Loucy (cell line): ENCODE results near the gene BMPR1B.

Experiments used
- H2AFZ ChIP-seq: fragments of 200-600 bp; sonication (generic); 2 replicates; pipeline ENCODE4 v1.6.0; 2016; ENCODE audit warnings: antibody characterized with exemption, mild to moderate bottlenecking, low read length, moderate library complexity
- H3F3A ChIP-seq: fragments of 200-600 bp; 2 replicates; pipeline ENCODE4 v1.6.0; 2016; ENCODE audit warnings: antibody characterized with exemption, low read depth, mild to moderate bottlenecking
- H3K27me3 ChIP-seq: fragments of 200-600 bp; sonication (generic); 2 replicates; pipeline ENCODE4 v1.6.1; 2014; ENCODE audit warnings: low read length, mild to moderate bottlenecking; ENCODE audit not compliant: insufficient read depth, poor library complexity, severe bottlenecking
- H3K36me3 ChIP-seq: fragments of 200-600 bp; sonication (generic); 2 replicates; pipeline ENCODE4 v1.6.1; 2016; ENCODE audit warnings: low read length; ENCODE audit not compliant: insufficient read depth
- H3K4me1 ChIP-seq: fragments of 200-600 bp; sonication (generic); 2 replicates; pipeline ENCODE4 v1.5.1; 2014; ENCODE audit warnings: low read length, mild to moderate bottlenecking; ENCODE audit not compliant: insufficient read depth, poor library complexity, severe bottlenecking
- H3K4me2 ChIP-seq: fragments of 200-600 bp; sonication (generic); 2 replicates; pipeline ENCODE4 v1.6.0; 2014; ENCODE audit warnings: antibody characterized with exemption, low read length, low read depth, mild to moderate bottlenecking; ENCODE audit not compliant: poor library complexity, severe bottlenecking
- H3K4me3 ChIP-seq: fragments of 200-600 bp; sonication (generic); 2 replicates; pipeline ENCODE4 v1.5.1; 2014; ENCODE audit warnings: low read length, mild to moderate bottlenecking, mixed read lengths; ENCODE audit not compliant: poor library complexity, severe bottlenecking
- H3K79me2 ChIP-seq: fragments of 200-600 bp; sonication (generic); 2 replicates; pipeline ENCODE4 v1.6.1; 2014; ENCODE audit warnings: low read length; ENCODE audit not compliant: insufficient read depth
- H3K9ac ChIP-seq: fragments of 200-600 bp; sonication (generic); 2 replicates; pipeline ENCODE4 v1.6.0; 2014; ENCODE audit warnings: mild to moderate bottlenecking, low read depth, low read length, moderate library complexity; ENCODE audit not compliant: poor library complexity, severe bottlenecking
- H3K9me2 ChIP-seq: fragments of 200-600 bp; sonication (generic); replicated peaks from 2 replicates; pipeline ENCODE4 v1.6.1; 2016; ENCODE audit warnings: low read depth, low read length, mixed read lengths
- H3K9me3 ChIP-seq: fragments of 200-600 bp; sonication (generic); 2 replicates; pipeline ENCODE4 v1.6.1; 2014; ENCODE audit warnings: mild to moderate bottlenecking, antibody characterized with exemption, low read length, low read depth; ENCODE audit not compliant: insufficient read depth
- H4K20me1 ChIP-seq: fragments of 200-600 bp; sonication (generic); 2 replicates; pipeline ENCODE4 v1.6.0; 2014; ENCODE audit warnings: antibody characterized with exemption, low read length, mild to moderate bottlenecking; ENCODE audit not compliant: insufficient read depth, poor library complexity, severe bottlenecking
- EZH2phosphoT487 ChIP-seq: fragments of 200-600 bp; IDR thresholded peaks from 2 replicates; pipeline ENCODE4 v1.6.1; 2018; ENCODE audit warnings: antibody characterized with exemption, mild to moderate bottlenecking, moderate library complexity, borderline replicate concordance
- TF ChIP-seq, protein P1 (sequence below): fragments of 200-600 bp; sonication (generic); conservative IDR thresholded peaks from 2 replicates; pipeline ENCODE4 v1.5.1; 2014; ENCODE audit warnings: mild to moderate bottlenecking, antibody characterized with exemption, low read length

BMPR1B gene

DNA sequence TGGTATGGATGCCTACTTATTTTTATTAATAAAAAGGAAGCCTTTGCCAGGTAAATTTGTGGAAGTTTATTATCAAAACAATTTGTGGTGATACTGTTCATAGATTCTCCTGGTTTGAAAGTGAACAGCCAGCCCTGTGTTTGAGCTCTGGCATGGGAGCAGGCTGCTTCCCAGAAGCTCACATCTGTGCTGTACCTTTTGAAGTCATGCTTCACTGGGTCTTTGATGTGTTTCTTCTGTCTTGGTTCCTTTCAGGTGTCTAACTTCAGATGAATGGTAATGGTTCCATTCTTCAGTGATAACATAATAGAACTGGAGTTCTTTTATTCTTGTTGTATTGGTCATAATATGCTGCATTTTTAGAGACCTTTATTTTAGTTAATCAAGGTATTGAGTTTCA is 85.5 kb downstream of the BMPR1B start:
- H3K9me3 ChIP-seq = no peaks in the 10 kb centered on the region
- H2AFZ ChIP-seq = no peak overlapping the region

DNA sequence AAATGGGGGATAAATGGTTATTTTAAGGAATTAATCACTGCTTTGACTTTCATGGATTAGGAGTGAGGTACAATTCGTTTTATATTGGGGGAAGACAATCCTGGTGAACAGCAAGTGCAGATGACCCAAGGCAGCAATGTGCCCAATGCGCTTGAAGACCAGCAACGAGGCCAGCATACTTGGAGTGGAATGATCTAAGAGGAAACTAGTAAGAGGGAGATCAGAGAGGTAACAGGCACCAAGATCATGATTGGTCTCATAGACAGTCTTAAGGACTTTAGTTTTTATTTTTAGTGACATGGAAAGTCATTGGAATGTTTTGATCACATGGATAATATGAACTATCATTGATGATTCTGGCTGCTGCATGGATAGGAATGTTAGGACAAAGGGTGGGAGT is 90.6 kb downstream of the BMPR1B start:
- Histone ChIP-seq H2AFZ (no peak overlapping the region), H3K4me3 (no peak overlapping the region), H3K9me2 (no peaks in the 10 kb centered on the region), H3F3A (no peaks in the 10 kb centered on the region), H3K4me2 (no peak overlapping the region), H3K9me3 (no peaks in the 10 kb centered on the region), H3K27me3 (no peaks in the 10 kb centered on the region), H3K9ac (no peak overlapping the region), H4K20me1 (no peaks in the 10 kb centered on the region), H3K36me3 (no peaks in the 10 kb centered on the region), H3K4me1 (no peaks in the 10 kb centered on the region), H3K79me2 (no peaks in the 10 kb centered on the region)
- no peak for TF ChIP-seq EZH2phosphoT487
- TF ChIP-seq, protein P1, sequence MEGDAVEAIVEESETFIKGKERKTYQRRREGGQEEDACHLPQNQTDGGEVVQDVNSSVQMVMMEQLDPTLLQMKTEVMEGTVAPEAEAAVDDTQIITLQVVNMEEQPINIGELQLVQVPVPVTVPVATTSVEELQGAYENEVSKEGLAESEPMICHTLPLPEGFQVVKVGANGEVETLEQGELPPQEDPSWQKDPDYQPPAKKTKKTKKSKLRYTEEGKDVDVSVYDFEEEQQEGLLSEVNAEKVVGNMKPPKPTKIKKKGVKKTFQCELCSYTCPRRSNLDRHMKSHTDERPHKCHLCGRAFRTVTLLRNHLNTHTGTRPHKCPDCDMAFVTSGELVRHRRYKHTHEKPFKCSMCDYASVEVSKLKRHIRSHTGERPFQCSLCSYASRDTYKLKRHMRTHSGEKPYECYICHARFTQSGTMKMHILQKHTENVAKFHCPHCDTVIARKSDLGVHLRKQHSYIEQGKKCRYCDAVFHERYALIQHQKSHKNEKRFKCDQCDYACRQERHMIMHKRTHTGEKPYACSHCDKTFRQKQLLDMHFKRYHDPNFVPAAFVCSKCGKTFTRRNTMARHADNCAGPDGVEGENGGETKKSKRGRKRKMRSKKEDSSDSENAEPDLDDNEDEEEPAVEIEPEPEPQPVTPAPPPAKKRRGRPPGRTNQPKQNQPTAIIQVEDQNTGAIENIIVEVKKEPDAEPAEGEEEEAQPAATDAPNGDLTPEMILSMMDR = no peak

More for the DNA sequence above, 85.5 kb downstream of the BMPR1B start:
- Histone ChIP-seq H3K4me3 (no peak overlapping the region), H3K4me1 (no peaks in the 10 kb centered on the region), H3K36me3 (no peaks in the 10 kb centered on the region), H4K20me1 (no peaks in the 10 kb centered on the region), H3K27me3 (no peaks in the 10 kb centered on the region), H3K9ac (no peak overlapping the region), H3K4me2 (no peak overlapping the region), H3K9me2 (no peaks in the 10 kb centered on the region), H3F3A (no peaks in the 10 kb centered on the region), H3K79me2 (no peaks in the 10 kb centered on the region)
- TF ChIP-seq, protein P1 = no peak
- TF ChIP-seq EZH2phosphoT487 = no peak

DNA sequence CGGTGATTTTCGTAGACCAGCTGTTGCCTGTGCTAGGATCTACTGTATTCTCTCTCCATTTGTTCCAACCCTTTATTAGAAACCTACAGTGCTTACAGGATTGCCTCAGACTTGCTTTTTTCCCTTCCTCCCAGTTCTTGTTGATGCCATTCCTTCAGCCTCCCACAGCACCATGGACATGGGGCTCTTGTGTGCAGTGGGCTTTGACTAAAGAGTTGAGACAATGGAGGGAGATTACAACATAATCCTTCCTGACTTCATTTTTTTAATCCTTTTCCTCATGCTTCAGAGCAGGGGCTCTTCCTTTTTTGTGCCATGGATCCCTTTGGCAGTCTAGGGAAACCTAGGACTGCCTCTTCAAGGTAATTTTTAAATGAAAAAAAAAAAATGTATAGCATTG is 92.1 kb downstream of the BMPR1B start:
- Histone ChIP-seq H3K4me3 (no peak overlapping the region), H3F3A (no peaks in the 10 kb centered on the region), H4K20me1 (no peaks in the 10 kb centered on the region), H3K9ac (no peak overlapping the region), H3K4me1 (no peaks in the 10 kb centered on the region), H3K36me3 (no peaks in the 10 kb centered on the region), H3K9me3 (no peaks in the 10 kb centered on the region), H2AFZ (no peak overlapping the region), H3K4me2 (no peak overlapping the region), H3K79me2 (no peaks in the 10 kb centered on the region), H3K27me3 (no peaks in the 10 kb centered on the region), H3K9me2 (no peaks in the 10 kb centered on the region)
- TF ChIP-seq EZH2phosphoT487 = no peak
- TF ChIP-seq, protein P1 = no peak
